HEK293 (cell line): Measurements from ENCODE around the gene PSME1.

ENCODE experiments used
- CTCF ChIA-PET: fragments of 350-600 bp; formaldehyde crosslinking; extraction: SDS; loops from one replicate; lab custom pipeline; 2021; ENCODE audit warnings: antibody characterized with exemption; lab: Yijun Ruan, JAX
- POLR2A ChIA-PET: fragments of 300-600 bp; formaldehyde crosslinking; extraction: SDS; loops from one replicate; lab custom pipeline; 2020; ENCODE audit warnings: antibody characterized with exemption, inconsistent platforms; lab: Yijun Ruan, JAX
- H3K27ac ChIP-seq: fragments of 200-500 bp; sonication (Bioruptor generic); 2 replicates; pipeline ENCODE4 v1.5.1; 2014; ENCODE audit warnings: low read depth, low read length, control low read depth, inconsistent platforms; ENCODE audit errors: extremely low read depth
- H3K36me3 ChIP-seq, 2 experiments: fragments of 200-500 bp in 1 of 2; sonication (Bioruptor generic) in 1 of 2; 1 replicate in 1 of 2; 2 replicates in 1 of 2; pipeline ENCODE4 v1.5.1; 2014 to 2017; ENCODE audit warnings: inconsistent platforms in 2 of 2, low read length in 2 of 2; ENCODE audit not compliant: control insufficient read depth in 2 of 2, insufficient read depth in 1 of 2
- H3K4me1 ChIP-seq: fragments of 200-500 bp; sonication (Bioruptor generic); 2 replicates; pipeline ENCODE4 v1.5.1; 2014; ENCODE audit warnings: mild to moderate bottlenecking, low read length, inconsistent platforms; ENCODE audit not compliant: control insufficient read depth, insufficient read depth
- H3K4me3 ChIP-seq: 2 replicates; pipeline ENCODE4 v1.5.1; 2011; ENCODE audit warnings: low read depth, mild to moderate bottlenecking, control low read depth, low read length, moderate library complexity
- H3K9me3 ChIP-seq: fragments of 200-500 bp; sonication (Bioruptor generic); 2 replicates; pipeline ENCODE4 v1.5.1; 2014; ENCODE audit warnings: low read depth, low read length, inconsistent platforms; ENCODE audit not compliant: control insufficient read depth, insufficient read depth
- GLIS2 ChIP-seq: fragments of 450-650 bp; formaldehyde crosslinking; IDR thresholded peaks from 2 replicates; pipeline ENCODE4 v1.5.1; 2016; ENCODE audit warnings: missing biosample characterization, missing genetic modification characterization
- IKZF3 ChIP-seq: fragments of 450-650 bp; IDR thresholded peaks from 2 replicates; pipeline ENCODE4 v1.5.0; 2018; ENCODE audit warnings: missing biosample characterization, mild to moderate bottlenecking, missing genetic modification characterization, moderate library complexity
- MZF1 ChIP-seq: fragments of 450-650 bp; formaldehyde crosslinking; IDR thresholded peaks from 2 replicates; pipeline ENCODE4 v1.5.1; 2017; ENCODE audit warnings: missing biosample characterization, missing genetic modification characterization, borderline replicate concordance
- PRDM4 ChIP-seq: fragments of 450-650 bp; formaldehyde crosslinking; IDR thresholded peaks from 2 replicates; pipeline ENCODE4 v1.5.1; 2017; ENCODE audit warnings: missing biosample characterization, missing genetic modification characterization
- WT1 ChIP-seq: fragments of 450-650 bp; formaldehyde crosslinking; IDR thresholded peaks from 2 replicates; pipeline ENCODE4 v1.5.1; 2016; ENCODE audit warnings: missing biosample characterization, missing genetic modification characterization
- ZBTB17 ChIP-seq: fragments of 450-650 bp; formaldehyde crosslinking; IDR thresholded peaks from 2 replicates; pipeline ENCODE4 v1.5.1; 2016; ENCODE audit warnings: missing biosample characterization, missing genetic modification characterization
- ZBTB26 ChIP-seq: fragments of 450-650 bp; formaldehyde crosslinking; optimal IDR thresholded peaks from 2 replicates; pipeline ENCODE3; 2016; ENCODE audit warnings: missing biosample characterization, mild to moderate bottlenecking, missing genetic modification characterization
- ZNF155 ChIP-seq: fragments of 450-650 bp; formaldehyde crosslinking; IDR thresholded peaks from 2 replicates; pipeline ENCODE4 v1.5.1; 2016; ENCODE audit warnings: missing biosample characterization, missing genetic modification characterization
- ZNF157 ChIP-seq: fragments of 450-650 bp; formaldehyde crosslinking; IDR thresholded peaks from 2 replicates; pipeline ENCODE4 v1.5.1; 2016; ENCODE audit warnings: missing biosample characterization, missing genetic modification characterization
- ZNF184 ChIP-seq: fragments of 450-650 bp; IDR thresholded peaks from 2 replicates; pipeline ENCODE4 v1.5.1; 2018; ENCODE audit warnings: missing biosample characterization, mild to moderate bottlenecking, missing genetic modification characterization
- ZNF239 ChIP-seq: fragments of 450-650 bp; formaldehyde crosslinking; IDR thresholded peaks from 2 replicates; pipeline ENCODE4 v1.5.1; 2016; ENCODE audit warnings: missing biosample characterization, missing genetic modification characterization
- ZNF248 ChIP-seq: fragments of 450-650 bp; formaldehyde crosslinking; IDR thresholded peaks from 2 replicates; pipeline ENCODE4 v1.5.1; 2017; ENCODE audit warnings: missing biosample characterization, missing genetic modification characterization
- ZNF302 ChIP-seq: fragments of 450-650 bp; formaldehyde crosslinking; IDR thresholded peaks from 2 replicates; pipeline ENCODE4 v1.5.1; 2016; ENCODE audit warnings: missing biosample characterization, missing genetic modification characterization, low read depth
- ZNF37A ChIP-seq: fragments of 450-650 bp; IDR thresholded peaks from 2 replicates; pipeline ENCODE4 v1.5.1; 2018; ENCODE audit warnings: missing biosample characterization, missing genetic modification characterization
- ZNF391 ChIP-seq: fragments of 450-650 bp; formaldehyde crosslinking; IDR thresholded peaks from 2 replicates; pipeline ENCODE4 v1.5.1; 2016; ENCODE audit warnings: low read depth, missing biosample characterization, missing genetic modification characterization, borderline replicate concordance
- ZNF558 ChIP-seq: fragments of 450-650 bp; formaldehyde crosslinking; IDR thresholded peaks from 2 replicates; pipeline ENCODE4 v1.5.1; 2016; ENCODE audit warnings: missing biosample characterization, missing genetic modification characterization
- ZNF561 ChIP-seq: fragments of 450-650 bp; IDR thresholded peaks from 2 replicates; pipeline ENCODE4 v1.5.1; 2018; ENCODE audit warnings: missing biosample characterization, missing genetic modification characterization, borderline replicate concordance
- ZNF692 ChIP-seq: fragments of 450-650 bp; formaldehyde crosslinking; IDR thresholded peaks from 2 replicates; pipeline ENCODE4 v1.5.1; 2016; ENCODE audit warnings: missing biosample characterization, missing genetic modification characterization
- ZNF830 ChIP-seq: fragments of 450-650 bp; IDR thresholded peaks from 2 replicates; pipeline ENCODE4 v1.5.0; 2018; ENCODE audit warnings: missing biosample characterization, missing genetic modification characterization, low read depth, mild to moderate bottlenecking, moderate library complexity
- ZXDB ChIP-seq: fragments of 450-650 bp; formaldehyde crosslinking; IDR thresholded peaks from 2 replicates; pipeline ENCODE4 v1.5.1; 2016; ENCODE audit warnings: missing biosample characterization, missing genetic modification characterization
- TF ChIP-seq, protein P1 (sequence below): fragments of 450-650 bp; formaldehyde crosslinking; IDR thresholded peaks from 2 replicates; pipeline ENCODE4 v1.5.1; 2016; ENCODE audit warnings: missing biosample characterization, missing genetic modification characterization, borderline replicate concordance

Gene PSME1

DNA sequence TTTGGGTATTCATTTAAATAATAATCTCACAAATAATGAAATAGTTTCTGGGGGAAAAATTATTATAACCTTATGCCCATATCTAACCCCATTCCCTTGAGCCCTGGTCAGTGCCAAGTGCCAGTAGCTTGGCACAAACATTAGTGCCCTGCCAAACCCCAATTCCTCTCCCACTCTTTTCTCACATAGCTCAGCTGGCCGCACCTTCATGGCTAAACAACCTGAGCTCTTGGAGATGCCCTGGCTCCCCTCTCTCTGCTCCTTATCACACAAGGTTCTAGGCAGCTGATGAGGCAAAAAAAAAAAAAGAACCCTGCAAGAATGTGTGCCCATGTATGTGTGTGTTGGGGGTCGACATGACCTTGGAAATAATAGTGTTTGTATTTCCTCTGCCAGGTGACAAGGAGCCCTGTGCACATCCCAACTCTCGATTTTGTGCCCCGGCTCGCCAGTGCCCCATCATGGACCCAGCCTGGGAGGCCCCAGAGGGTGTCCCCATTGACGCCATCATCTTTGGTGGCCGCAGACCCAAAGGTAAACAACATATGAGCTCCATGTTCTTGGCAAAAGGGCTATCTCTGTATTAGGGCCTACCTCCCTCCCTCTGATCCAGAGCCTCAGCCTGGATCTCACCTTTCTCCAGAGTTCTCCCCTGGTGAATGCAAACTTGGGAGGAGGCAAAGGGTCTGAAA, 33.5 kb upstream of the PSME1 start:
- no peak overlapping the region for H3K27ac ChIP-seq
- POLR2A ChIA-PET = interaction anchor here (0.7 to 1.9 kb wide), 5 partner anchors 8 to 1109 kb away, joined by 3 to 14 read pairs (median 3); partner anchors contain the start of genes DCAF11 and PCK2
- TF ChIP-seq ZNF561 = no peak
- TF ChIP-seq WT1 (tag by site-specific recombination) = no peak
- TF ChIP-seq GLIS2 (tag by site-specific recombination) = no peak
- no peak for TF ChIP-seq MZF1 (tag by site-specific recombination)
- no peak for TF ChIP-seq ZNF157
- TF ChIP-seq ZNF248 (tag by site-specific recombination) = no peak
- TF ChIP-seq ZBTB17 (tag by site-specific recombination) = no peak
- no peak for TF ChIP-seq ZNF37A (tag by site-specific recombination)
- no peak for TF ChIP-seq ZBTB26 (tag by site-specific recombination)
- no peak for TF ChIP-seq ZNF830 (tag by site-specific recombination)
- no peak for TF ChIP-seq ZNF302 (tag by site-specific recombination)
- TF ChIP-seq ZNF558 (tag by site-specific recombination) = no peak
- TF ChIP-seq, protein P1, sequence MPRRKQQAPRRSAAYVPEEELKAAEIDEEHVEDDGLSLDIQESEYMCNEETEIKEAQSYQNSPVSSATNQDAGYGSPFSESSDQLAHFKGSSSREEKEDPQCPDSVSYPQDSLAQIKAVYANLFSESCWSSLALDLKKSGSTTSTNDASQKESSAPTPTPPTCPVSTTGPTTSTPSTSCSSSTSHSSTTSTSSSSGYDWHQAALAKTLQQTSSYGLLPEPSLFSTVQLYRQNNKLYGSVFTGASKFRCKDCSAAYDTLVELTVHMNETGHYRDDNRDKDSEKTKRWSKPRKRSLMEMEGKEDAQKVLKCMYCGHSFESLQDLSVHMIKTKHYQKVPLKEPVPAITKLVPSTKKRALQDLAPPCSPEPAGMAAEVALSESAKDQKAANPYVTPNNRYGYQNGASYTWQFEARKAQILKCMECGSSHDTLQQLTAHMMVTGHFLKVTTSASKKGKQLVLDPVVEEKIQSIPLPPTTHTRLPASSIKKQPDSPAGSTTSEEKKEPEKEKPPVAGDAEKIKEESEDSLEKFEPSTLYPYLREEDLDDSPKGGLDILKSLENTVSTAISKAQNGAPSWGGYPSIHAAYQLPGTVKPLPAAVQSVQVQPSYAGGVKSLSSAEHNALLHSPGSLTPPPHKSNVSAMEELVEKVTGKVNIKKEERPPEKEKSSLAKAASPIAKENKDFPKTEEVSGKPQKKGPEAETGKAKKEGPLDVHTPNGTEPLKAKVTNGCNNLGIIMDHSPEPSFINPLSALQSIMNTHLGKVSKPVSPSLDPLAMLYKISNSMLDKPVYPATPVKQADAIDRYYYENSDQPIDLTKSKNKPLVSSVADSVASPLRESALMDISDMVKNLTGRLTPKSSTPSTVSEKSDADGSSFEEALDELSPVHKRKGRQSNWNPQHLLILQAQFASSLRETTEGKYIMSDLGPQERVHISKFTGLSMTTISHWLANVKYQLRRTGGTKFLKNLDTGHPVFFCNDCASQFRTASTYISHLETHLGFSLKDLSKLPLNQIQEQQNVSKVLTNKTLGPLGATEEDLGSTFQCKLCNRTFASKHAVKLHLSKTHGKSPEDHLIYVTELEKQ (tag by site-specific recombination) = no peak
- TF ChIP-seq ZNF239 (tag by site-specific recombination) = no peak

GRCh38 chr14:24103451-24103850, 32.5 kb upstream of the PSME1 start:
- POLR2A ChIA-PET = interaction anchor here (1.8 to 1.9 kb wide), 2 partner anchors 9 to 11 kb away, joined by 7 to 14 read pairs; partner anchors contain the start of genes DCAF11, NRL and PCK2
- CTCF ChIA-PET = interaction anchor here (7.5 to 8.9 kb wide), 2 partner anchors 10 to 46 kb away, joined by 145 to 163 read pairs; partner anchors contain the start of gene PCK2
- H3K36me3 ChIP-seq = peaks cover 0 to 47% of the 10 kb centered on the region in 2 experiments; a peak in 2 of 3 replicates
- no peak overlapping the region for H3K4me3 ChIP-seq
- H3K4me1 ChIP-seq = no peaks in the 10 kb centered on the region
- no peak for TF ChIP-seq IKZF3 (tag by site-specific recombination)
- TF ChIP-seq ZNF692 (tag by site-specific recombination) = no peak
- TF ChIP-seq ZNF155 (tag by site-specific recombination) = no peak
- TF ChIP-seq ZXDB (tag by site-specific recombination) = no peak
- no peak for TF ChIP-seq PRDM4 (tag by site-specific recombination)
- no peak for TF ChIP-seq ZNF391
- no peak for TF ChIP-seq ZNF184 (tag by site-specific recombination)
- H3K9me3 ChIP-seq = no peaks in the 10 kb centered on the region
- H3K27ac ChIP-seq = no peak overlapping the region

More for the DNA sequence above, 33.5 kb upstream of the PSME1 start:
- no peaks in the 10 kb centered on the region for H3K9me3 ChIP-seq
- peaks cover 0 to 53% of the 10 kb centered on the region in 2 experiments; a peak in 2 of 3 replicates for H3K36me3 ChIP-seq
- CTCF ChIA-PET = interaction anchor here (0.7 to 8.9 kb wide), 3 partner anchors 9 to 22 kb away, joined by 3 to 145 read pairs (median 6); partner anchors contain the start of gene PCK2
- no peaks in the 10 kb centered on the region for H3K4me1 ChIP-seq
- no peak overlapping the region for H3K4me3 ChIP-seq
